SU-DHL-6 (cell line): ENCODE results near the gene LHFPL3.

Experiments
- H2AFZ ChIP-seq: fragments of 200-600 bp; sonication (generic); 2 replicates; pipeline ENCODE4 v1.6.1; 2014; ENCODE audit warnings: low read depth, mild to moderate bottlenecking, moderate library complexity, mixed read lengths, antibody characterized with exemption, low read length; ENCODE audit not compliant: severe bottlenecking
- H3F3A ChIP-seq: fragments of 200-600 bp; shearing (Covaris generic); 2 replicates; pipeline ENCODE4 v1.6.0; 2016; ENCODE audit warnings: antibody characterized with exemption, mild to moderate bottlenecking; ENCODE audit not compliant: insufficient read depth
- H3K27ac ChIP-seq: fragments of 200-600 bp; sonication (generic); 2 replicates; pipeline ENCODE4 v1.5.1; 2016; ENCODE audit warnings: low read depth, mild to moderate bottlenecking, low read length, moderate library complexity, mixed read lengths
- H3K27me3 ChIP-seq: fragments of 200-600 bp; sonication (generic), shearing (Covaris generic); 2 replicates; pipeline ENCODE4 v1.6.0; 2014; ENCODE audit warnings: mild to moderate bottlenecking, low read length
- H3K36me3 ChIP-seq: fragments of 200-600 bp; sonication (generic); 2 replicates; pipeline ENCODE4 v1.6.1; 2014; ENCODE audit warnings: mild to moderate bottlenecking, low read length, mixed read lengths
- H3K4me2 ChIP-seq: fragments of 300-600, 200-600 bp; shearing (Covaris generic), sonication (generic); 2 replicates; pipeline ENCODE4 v1.6.0; 2014; ENCODE audit warnings: low read length, low read depth, mild to moderate bottlenecking; ENCODE audit not compliant: poor library complexity, severe bottlenecking
- H3K4me3 ChIP-seq: fragments of 200-600 bp; sonication (generic); 2 replicates; pipeline ENCODE4 v1.5.1; 2014; ENCODE audit warnings: antibody characterized with exemption, low read length, mild to moderate bottlenecking, mixed read lengths; ENCODE audit not compliant: insufficient read depth, poor library complexity, severe bottlenecking
- H3K79me2 ChIP-seq: fragments of 200-600 bp; sonication (generic); 2 replicates; pipeline ENCODE4 v1.6.1; 2014; ENCODE audit warnings: mild to moderate bottlenecking, low read length, moderate library complexity; ENCODE audit not compliant: insufficient read depth
- H3K9ac ChIP-seq: fragments of 200-600 bp; sonication (generic); 2 replicates; pipeline ENCODE4 v1.7.0; 2014; ENCODE audit warnings: mild to moderate bottlenecking, low read length
- H3K9me2 ChIP-seq: fragments of 200-600 bp; sonication (generic); replicated peaks from 2 replicates; pipeline ENCODE4 v1.6.1; 2014; ENCODE audit warnings: low read length; ENCODE audit not compliant: insufficient read depth
- H3K9me3 ChIP-seq: fragments of 200-600 bp; sonication (generic); 2 replicates; pipeline ENCODE4 v1.6.1; 2014; ENCODE audit warnings: low read length, mixed read lengths; ENCODE audit not compliant: insufficient read depth
- H4K20me1 ChIP-seq: fragments of 200-600 bp; sonication (generic); 2 replicates; pipeline ENCODE4 v1.6.1; 2014; ENCODE audit warnings: low read depth, mild to moderate bottlenecking, antibody characterized with exemption, low read length, moderate library complexity, mixed read lengths
- EZH2phosphoT487 ChIP-seq: fragments of 200-600 bp; sonication (generic), shearing (Covaris generic); conservative IDR thresholded peaks from 2 replicates; pipeline ENCODE4 v1.6.1; 2018; ENCODE audit warnings: mild to moderate bottlenecking, antibody characterized with exemption, low read length, moderate library complexity, mixed read lengths
- TF ChIP-seq, protein P1 (sequence below): fragments of 200-600 bp; sonication (generic); IDR thresholded peaks from one replicate; pipeline ENCODE4 v1.5.1; 2017; ENCODE audit warnings: antibody characterized with exemption, mild to moderate bottlenecking, low read length, moderate library complexity; ENCODE audit not compliant: insufficient read depth, poor library complexity, severe bottlenecking

Gene LHFPL3

GRCh38 chr7:104903846-104904245 is 575.4 kb downstream of the LHFPL3 start:
- Histone ChIP-seq H3K36me3 (no peaks in the 10 kb centered on the region), H3K9ac (no peak overlapping the region), H3K4me3 (no peak overlapping the region), H3F3A (no peaks in the 10 kb centered on the region), H3K9me2 (no peaks in the 10 kb centered on the region), H3K9me3 (no peaks in the 10 kb centered on the region), H3K27me3 (0 out of 2 replicates have a peak, but pooled peaks cover 3% of the 10 kb centered on the region), H3K4me2 (no peak overlapping the region), H2AFZ (no peak overlapping the region), H4K20me1 (no peaks in the 10 kb centered on the region), H3K79me2 (no peaks in the 10 kb centered on the region), H3K27ac (no peak overlapping the region)
- TF ChIP-seq, protein P1, sequence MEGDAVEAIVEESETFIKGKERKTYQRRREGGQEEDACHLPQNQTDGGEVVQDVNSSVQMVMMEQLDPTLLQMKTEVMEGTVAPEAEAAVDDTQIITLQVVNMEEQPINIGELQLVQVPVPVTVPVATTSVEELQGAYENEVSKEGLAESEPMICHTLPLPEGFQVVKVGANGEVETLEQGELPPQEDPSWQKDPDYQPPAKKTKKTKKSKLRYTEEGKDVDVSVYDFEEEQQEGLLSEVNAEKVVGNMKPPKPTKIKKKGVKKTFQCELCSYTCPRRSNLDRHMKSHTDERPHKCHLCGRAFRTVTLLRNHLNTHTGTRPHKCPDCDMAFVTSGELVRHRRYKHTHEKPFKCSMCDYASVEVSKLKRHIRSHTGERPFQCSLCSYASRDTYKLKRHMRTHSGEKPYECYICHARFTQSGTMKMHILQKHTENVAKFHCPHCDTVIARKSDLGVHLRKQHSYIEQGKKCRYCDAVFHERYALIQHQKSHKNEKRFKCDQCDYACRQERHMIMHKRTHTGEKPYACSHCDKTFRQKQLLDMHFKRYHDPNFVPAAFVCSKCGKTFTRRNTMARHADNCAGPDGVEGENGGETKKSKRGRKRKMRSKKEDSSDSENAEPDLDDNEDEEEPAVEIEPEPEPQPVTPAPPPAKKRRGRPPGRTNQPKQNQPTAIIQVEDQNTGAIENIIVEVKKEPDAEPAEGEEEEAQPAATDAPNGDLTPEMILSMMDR = no peak
- no peak for TF ChIP-seq EZH2phosphoT487

- Histone ChIP-seq H3K9ac (no peak overlapping the region), H3K27ac (no peak overlapping the region), H3K9me2 (no peaks in the 10 kb centered on the region), H3K36me3 (no peaks in the 10 kb centered on the region), H3F3A (no peaks in the 10 kb centered on the region), H3K4me3 (no peak overlapping the region), H3K79me2 (no peaks in the 10 kb centered on the region), H3K27me3 (0 out of 2 replicates have a peak, but pooled peaks cover 3% of the 10 kb centered on the region), H2AFZ (no peak overlapping the region), H3K4me2 (no peak overlapping the region), H4K20me1 (no peaks in the 10 kb centered on the region), H3K9me3 (no peaks in the 10 kb centered on the region)
- no peak for TF ChIP-seq EZH2phosphoT487
- TF ChIP-seq, protein P1 = no peak
These were observed 577.6 kb downstream of the LHFPL3 start for GRCh38 chr7:104906032-104906431.

- Histone ChIP-seq H4K20me1 (no peaks in the 10 kb centered on the region), H3K27me3 (0 out of 2 replicates have a peak, but pooled peaks cover 3% of the 10 kb centered on the region), H2AFZ (no peak overlapping the region), H3K9me3 (no peaks in the 10 kb centered on the region), H3K27ac (no peak overlapping the region), H3K4me2 (no peak overlapping the region), H3K4me3 (no peak overlapping the region), H3K79me2 (no peaks in the 10 kb centered on the region), H3K9ac (no peak overlapping the region), H3K9me2 (no peaks in the 10 kb centered on the region), H3K36me3 (no peaks in the 10 kb centered on the region), H3F3A (no peaks in the 10 kb centered on the region)
- TF ChIP-seq, protein P1 = no peak
- no peak for TF ChIP-seq EZH2phosphoT487
These were observed 578.2 kb downstream of the LHFPL3 start for GRCh38 chr7:104906556-104906955.
